Mesothelial cell of epicardium (in vitro differentiated cells): ENCODE results near the gene ZBTB34. TPM values are rescaled to one million over a fixed set of nuclear protein-coding genes. Genes with fewer than 3 reads are reported as not detected.

Experiments used
- DNase-seq, 2 experiments: peaks; one replicate each; pipeline ENCODE4 v3.0.0; 2021; ENCODE audit warnings: low spot score in 2 of 2; ENCODE audit not compliant: unreplicated experiment in 2 of 2
- H3K27ac Mint-ChIP-seq: 2 replicates; pipeline ENCODE4 v1.8.0; 2021; ENCODE audit warnings: mixed read lengths
- H3K27me3 Mint-ChIP-seq: 2 replicates; pipeline ENCODE4 v1.8.0; 2021; ENCODE audit warnings: low read depth, mixed read lengths
- H3K36me3 Mint-ChIP-seq: 2 replicates; pipeline ENCODE4 v1.8.0; 2021; ENCODE audit warnings: mixed read lengths
- H3K4me1 Mint-ChIP-seq: 2 replicates; pipeline ENCODE4 v1.8.0; 2021; ENCODE audit warnings: mixed read lengths
- H3K4me3 Mint-ChIP-seq: 2 replicates; pipeline ENCODE4 v1.8.0; 2021; ENCODE audit warnings: mild to moderate bottlenecking, moderate library complexity, mixed read lengths
- H3K9me3 Mint-ChIP-seq: 2 replicates; pipeline ENCODE4 v1.8.0; 2021; ENCODE audit warnings: mixed read lengths
- CTCF ChIP-seq: fragments of 200-600 bp; sonication (generic); IDR thresholded peaks from one replicate; pipeline ENCODE4 v1.5.0; 2021; ENCODE audit warnings: antibody characterized with exemption; ENCODE audit not compliant: unreplicated experiment
- total RNA-seq: library from RNA; stranded (reverse); gene quantifications from 3 replicates; pipeline ENCODE4 v1.2.1, GENCODE V29; 2021

ZBTB34 gene
- total RNA-seq, 1 donor from 2014 or later = 23.3 TPM

DNA sequence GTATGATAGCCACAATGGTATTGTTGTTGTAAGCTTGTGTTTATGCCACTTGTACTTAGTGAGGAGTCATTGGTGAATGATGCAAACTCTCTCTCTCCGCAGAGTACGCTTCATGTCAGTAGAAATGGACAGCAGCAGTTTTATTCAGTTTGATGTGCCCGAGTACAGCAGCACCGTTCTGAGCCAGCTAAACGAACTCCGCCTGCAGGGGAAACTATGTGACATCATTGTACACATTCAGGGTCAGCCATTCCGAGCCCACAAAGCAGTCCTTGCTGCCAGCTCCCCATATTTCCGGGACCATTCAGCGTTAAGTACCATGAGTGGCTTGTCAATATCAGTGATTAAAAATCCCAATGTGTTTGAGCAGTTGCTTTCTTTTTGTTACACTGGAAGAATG, 18.8 kb downstream of the ZBTB34 start:
- Mint-ChIP-seq H3K4me3 (no peak overlapping the region), H3K27me3 (no peaks in the 10 kb centered on the region), H3K9me3 (no peaks in the 10 kb centered on the region), H3K36me3 (peaks cover 22% of the 10 kb centered on the region), H3K4me1 (peaks cover 9% of the 10 kb centered on the region), H3K27ac (no peak overlapping the region)
- no peak for DNase-seq
- no peak for TF ChIP-seq CTCF

GRCh38 chr9:126880226-126880946, 19.9 kb downstream of the ZBTB34 start:
- no peak for DNase-seq
- Mint-ChIP-seq H3K4me1 (peaks cover 6% of the 10 kb centered on the region), H3K27me3 (no peaks in the 10 kb centered on the region), H3K9me3 (no peaks in the 10 kb centered on the region), H3K27ac (no peak overlapping the region), H3K4me3 (no peak overlapping the region), H3K36me3 (peaks cover 22% of the 10 kb centered on the region)
- no peak for TF ChIP-seq CTCF

DNA sequence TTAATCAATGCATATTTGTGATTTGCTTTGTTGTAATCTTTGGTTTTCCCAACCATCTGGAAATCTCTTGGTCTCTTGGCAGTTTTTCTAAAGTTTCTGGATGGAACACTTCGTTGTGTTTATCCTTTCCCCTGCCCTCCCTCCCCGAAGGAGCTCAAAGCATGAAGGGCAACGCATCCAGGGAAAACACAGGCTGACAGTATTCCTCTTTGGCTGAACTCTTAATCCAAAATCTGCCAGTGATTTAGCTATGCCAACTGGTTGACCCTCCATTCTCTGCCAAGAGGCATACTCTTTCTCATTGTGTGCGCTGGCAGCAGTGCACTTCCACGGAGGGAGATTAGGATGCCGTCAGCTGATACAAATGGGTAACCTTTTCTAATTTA, 20.5 kb downstream of the ZBTB34 start:
- no peak for TF ChIP-seq CTCF
- no peak overlapping the region for H3K4me3 Mint-ChIP-seq
- no peaks in the 10 kb centered on the region for H3K9me3 Mint-ChIP-seq
- H3K4me1 Mint-ChIP-seq = peaks cover 3% of the 10 kb centered on the region
- DNase-seq = no peak
- H3K27ac Mint-ChIP-seq = no peak overlapping the region
- H3K27me3 Mint-ChIP-seq = no peaks in the 10 kb centered on the region
- H3K36me3 Mint-ChIP-seq = peaks cover 22% of the 10 kb centered on the region

- TF ChIP-seq CTCF = no peak
- Mint-ChIP-seq H3K4me1 (no peaks in the 10 kb centered on the region), H3K4me3 (no peak overlapping the region), H3K27ac (no peak overlapping the region), H3K36me3 (peaks cover 23% of the 10 kb centered on the region), H3K9me3 (no peaks in the 10 kb centered on the region), H3K27me3 (no peaks in the 10 kb centered on the region)
- no peak for DNase-seq
These were observed 22.3 kb downstream of the ZBTB34 start for GRCh38 chr9:126882746-126883145.

DNA sequence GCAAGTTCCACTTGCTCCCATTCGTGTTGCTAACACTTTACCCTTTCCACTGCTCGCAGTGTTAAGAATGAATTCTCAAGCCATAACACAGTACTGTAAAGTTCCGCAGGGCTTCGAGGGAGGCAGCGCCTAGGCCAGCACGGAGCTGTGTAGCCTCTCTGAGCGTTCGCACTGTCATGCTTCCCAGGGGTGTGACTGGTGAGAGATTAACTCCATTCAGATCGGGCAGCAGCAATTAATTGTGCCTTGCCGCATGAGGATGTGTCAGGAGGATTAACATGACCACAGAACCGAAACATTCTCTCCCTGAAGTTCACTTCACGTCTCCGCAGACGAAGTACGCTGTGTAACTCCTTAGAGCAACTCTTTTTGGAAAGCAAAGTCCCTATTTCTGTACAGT, 23.2 kb downstream of the ZBTB34 start:
- H3K4me1 Mint-ChIP-seq = no peaks in the 10 kb centered on the region
- no peak for DNase-seq

More for the DNA sequence above, 23.2 kb downstream of the ZBTB34 start:
- no peaks in the 10 kb centered on the region for H3K27me3 Mint-ChIP-seq
- H3K4me3 Mint-ChIP-seq = no peak overlapping the region
- no peak for TF ChIP-seq CTCF
- no peaks in the 10 kb centered on the region for H3K9me3 Mint-ChIP-seq
- peaks cover 23% of the 10 kb centered on the region for H3K36me3 Mint-ChIP-seq
- H3K27ac Mint-ChIP-seq = no peak overlapping the region
